CD8-positive, alpha-beta memory T cell (primary cell): Measurements from ENCODE around the gene PYGB. TPM values are rescaled to one million over a fixed set of nuclear protein-coding genes. Genes with fewer than 3 reads are reported as not detected.

Experiments
- CTCF ChIA-PET: fragments of 350-600 bp; sonication (Branson Sonifier 250); formaldehyde crosslinking; loops from one replicate; lab custom pipeline; 2021; ENCODE audit warnings: antibody characterized with exemption; lab: Charles Lee
- POLR2A ChIA-PET: fragments of 350-600 bp; sonication (Branson Sonifier 250); formaldehyde crosslinking; loops from one replicate; lab custom pipeline; 2021; ENCODE audit warnings: antibody characterized with exemption; lab: Charles Lee
- DNase-seq, 5 donors: peaks; one replicate each; pipeline versions ENCODE4 v3.0.0 to v3.0.0-alpha.2; 2020 to 2022; ENCODE audit warnings: mixed read lengths in 1 of 5
- H3K27ac ChIP-seq: one replicate; pipeline ENCODE4 v1.7.0; 2013; ENCODE audit warnings: low read depth, mild to moderate bottlenecking, low read length, moderate library complexity
- H3K27me3 ChIP-seq: 2 replicates; pipeline ENCODE4 v1.7.0; 2013; ENCODE audit warnings: low read length, mild to moderate bottlenecking; ENCODE audit not compliant: insufficient read depth, poor library complexity, severe bottlenecking
- H3K36me3 ChIP-seq: 2 replicates; pipeline ENCODE4 v1.7.0; 2013; ENCODE audit warnings: mild to moderate bottlenecking, low read length, moderate library complexity; ENCODE audit not compliant: insufficient read depth
- H3K4me1 ChIP-seq: 2 replicates; pipeline ENCODE4 v1.7.0; 2013; ENCODE audit warnings: mild to moderate bottlenecking, low read length, moderate library complexity; ENCODE audit not compliant: insufficient read depth
- H3K4me3 ChIP-seq: 2 replicates; pipeline ENCODE4 v1.7.0; 2013; ENCODE audit warnings: mild to moderate bottlenecking, low read length
- H3K9me3 ChIP-seq: 2 replicates; pipeline ENCODE4 v1.7.0; 2013; ENCODE audit warnings: mild to moderate bottlenecking, low read length
- H3K27ac Mint-ChIP-seq, 8 donors: one replicate each; pipeline ENCODE4 v1.8.0; 2020 to 2021; ENCODE audit warnings: mixed read lengths in 8 of 8, mild to moderate bottlenecking in 6 of 8, inconsistent platforms in 3 of 8, moderate library complexity in 3 of 8
- H3K27me3 Mint-ChIP-seq, 2 donors: one replicate each; pipeline ENCODE4 v1.8.0; 2020 to 2021; ENCODE audit warnings: mixed read lengths in 2 of 2, mild to moderate bottlenecking in 1 of 2, moderate library complexity in 1 of 2
- H3K36me3 Mint-ChIP-seq, 3 donors: one replicate each; pipeline ENCODE4 v1.8.0; 2020 to 2021; ENCODE audit warnings: mixed read lengths in 3 of 3, inconsistent platforms in 1 of 3, mild to moderate bottlenecking in 1 of 3
- H3K4me1 Mint-ChIP-seq, 3 donors: one replicate each; pipeline ENCODE4 v1.8.0; 2020 to 2021; ENCODE audit warnings: mixed read lengths in 3 of 3, inconsistent platforms in 1 of 3, mild to moderate bottlenecking in 1 of 3
- H3K4me3 Mint-ChIP-seq, 7 donors: one replicate each; pipeline ENCODE4 v1.8.0; 2020 to 2021; ENCODE audit warnings: mixed read lengths in 7 of 7, mild to moderate bottlenecking in 6 of 7, moderate library complexity in 4 of 7, inconsistent platforms in 2 of 7
- H3K9me3 Mint-ChIP-seq, 5 donors: one replicate each; pipeline ENCODE4 v1.8.0; 2020 to 2022; ENCODE audit warnings: mixed read lengths in 5 of 5, mild to moderate bottlenecking in 3 of 5, moderate library complexity in 2 of 5, inconsistent platforms in 1 of 5
- polyA plus RNA-seq: library from polyadenylated mRNA; unstranded; fragments of 300-500 nt; fragmentation: Illumina TruSeq; gene quantifications from one replicate; pipeline ENCODE4 v1.2.3, GENCODE V29; 2021
- total RNA-seq, 2 experiments: library from RNA; stranded (reverse); gene quantifications; one replicate each; pipeline ENCODE4 v1.2.3, GENCODE V29; 2021

Gene PYGB
- total and polyA plus RNA-seq, 3 experiments from 2014 or later, result 32.5 to 35.7 (median 35.6) TPM

- H3K36me3 ChIP-seq, result no peaks in the 10 kb centered on the region
- POLR2A ChIA-PET, result no interaction called here
These were observed 34.9 kb downstream of the PYGB start for GRCh38 chr20:25282796-25283195.

GRCh38 chr20:25283221-25283951 is 35.5 kb downstream of the PYGB start:
- no peaks in the 10 kb centered on the region for H3K4me1 Mint-ChIP-seq
- no peaks in the 10 kb centered on the region for H3K4me1 ChIP-seq
- no peaks in the 10 kb centered on the region for H3K9me3 ChIP-seq
- DNase-seq, result peak in 1 of 5 donors; percentile 36
- H3K4me3 ChIP-seq, result no peak overlapping the region
- no peak overlapping the region for H3K4me3 Mint-ChIP-seq
- POLR2A ChIA-PET, result no interaction called here
- H3K27me3 Mint-ChIP-seq, result no peaks in the 10 kb centered on the region
- peaks cover 7 to 89% (median 15%) of the 10 kb centered on the region in 3 donors for H3K36me3 Mint-ChIP-seq
- H3K27ac Mint-ChIP-seq, result no peak overlapping the region
- H3K36me3 ChIP-seq, result no peaks in the 10 kb centered on the region
- H3K27ac ChIP-seq, result no peak overlapping the region
- no peaks in the 10 kb centered on the region for H3K9me3 Mint-ChIP-seq
- CTCF ChIA-PET, result no interaction called here
- no peaks in the 10 kb centered on the region for H3K27me3 ChIP-seq

More at GRCh38 chr20:25282796-25283195, 34.9 kb downstream of the PYGB start:
- Histone ChIP-seq H3K27ac (no peak overlapping the region), H3K4me3 (no peak overlapping the region), H3K27me3 (no peaks in the 10 kb centered on the region), H3K4me1 (no peaks in the 10 kb centered on the region), H3K9me3 (no peaks in the 10 kb centered on the region)
- CTCF ChIA-PET, result no interaction called here
- no peaks in the 10 kb centered on the region for H3K9me3 Mint-ChIP-seq
- H3K27ac Mint-ChIP-seq, result peak overlapping the region in 3 of 8 donors; percentile 23 to 71 (median 27)
- H3K4me3 Mint-ChIP-seq, result no peak overlapping the region
- no peaks in the 10 kb centered on the region for H3K27me3 Mint-ChIP-seq
- H3K36me3 Mint-ChIP-seq, result peaks cover 7 to 88% (median 15%) of the 10 kb centered on the region in 3 donors
- DNase-seq, result peak in 1 of 5 donors; percentile 42
- no peaks in the 10 kb centered on the region for H3K4me1 Mint-ChIP-seq

- no peaks in the 10 kb centered on the region for H3K36me3 ChIP-seq
- no peaks in the 10 kb centered on the region for H3K27me3 ChIP-seq
- peak in 1 of 5 donors; percentile 5 for DNase-seq
- Mint-ChIP-seq H3K9me3 (no peaks in the 10 kb centered on the region), H3K36me3 (peaks cover 7 to 89% (median 13%) of the 10 kb centered on the region in 3 donors), H3K27me3 (no peaks in the 10 kb centered on the region), H3K4me1 (no peaks in the 10 kb centered on the region), H3K27ac (peak overlapping the region in 1 of 8 donors; percentile 19), H3K4me3 (no peak overlapping the region)
- ChIA-PET POLR2A (no interaction called here), CTCF (no interaction called here)
- no peak overlapping the region for H3K27ac ChIP-seq
- H3K4me3 ChIP-seq, result no peak overlapping the region
- no peaks in the 10 kb centered on the region for H3K9me3 ChIP-seq
- no peaks in the 10 kb centered on the region for H3K4me1 ChIP-seq
These were observed 36.3 kb downstream of the PYGB start for GRCh38 chr20:25284131-25284601.

GRCh38 chr20:25285091-25285647 is 37.3 kb downstream of the PYGB start:
- H3K4me1 Mint-ChIP-seq, result no peaks in the 10 kb centered on the region
- peak in 1 of 5 donors; percentile 33 for DNase-seq
- Histone ChIP-seq H3K36me3 (no peaks in the 10 kb centered on the region), H3K27ac (no peak overlapping the region), H3K9me3 (no peaks in the 10 kb centered on the region), H3K27me3 (no peaks in the 10 kb centered on the region), H3K4me1 (no peaks in the 10 kb centered on the region), H3K4me3 (no peak overlapping the region)
- H3K27ac Mint-ChIP-seq, result peak overlapping the region in 2 of 8 donors; percentile 58 to 68
- no peaks in the 10 kb centered on the region for H3K27me3 Mint-ChIP-seq
- no peak overlapping the region for H3K4me3 Mint-ChIP-seq
- ChIA-PET POLR2A (no interaction called here), CTCF (no interaction called here)
- H3K36me3 Mint-ChIP-seq, result peaks cover 7 to 89% (median 10%) of the 10 kb centered on the region in 3 donors
- H3K9me3 Mint-ChIP-seq, result no peaks in the 10 kb centered on the region

GRCh38 chr20:25285856-25286798 is 38.2 kb downstream of the PYGB start:
- Mint-ChIP-seq H3K4me1 (no peaks in the 10 kb centered on the region), H3K27me3 (no peaks in the 10 kb centered on the region), H3K36me3 (peaks cover 7 to 84% (median 10%) of the 10 kb centered on the region in 3 donors), H3K9me3 (no peaks in the 10 kb centered on the region), H3K4me3 (no peak overlapping the region), H3K27ac (peak overlapping the region in 4 of 8 donors; percentile 4 to 85 (median 46))
- H3K4me3 ChIP-seq, result no peak overlapping the region
- no peaks in the 10 kb centered on the region for H3K9me3 ChIP-seq
- H3K36me3 ChIP-seq, result no peaks in the 10 kb centered on the region
- no peaks in the 10 kb centered on the region for H3K4me1 ChIP-seq
- ChIA-PET POLR2A (no interaction called here), CTCF (no interaction called here)
- no peak overlapping the region for H3K27ac ChIP-seq
- peak in 1 of 5 donors; percentile 29 for DNase-seq
- no peaks in the 10 kb centered on the region for H3K27me3 ChIP-seq

GRCh38 chr20:25286917-25287316 is 39.0 kb downstream of the PYGB start:
- DNase-seq, result peak in 1 of 5 donors; percentile 35
- H3K4me1 ChIP-seq, result no peaks in the 10 kb centered on the region
- no peaks in the 10 kb centered on the region for H3K36me3 ChIP-seq
- no peaks in the 10 kb centered on the region for H3K9me3 Mint-ChIP-seq
- H3K27me3 Mint-ChIP-seq, result no peaks in the 10 kb centered on the region
- H3K9me3 ChIP-seq, result no peaks in the 10 kb centered on the region
- H3K4me1 Mint-ChIP-seq, result no peaks in the 10 kb centered on the region
- ChIA-PET POLR2A (no interaction called here), CTCF (no interaction called here)
- no peak overlapping the region for H3K4me3 ChIP-seq
- no peak overlapping the region for H3K4me3 Mint-ChIP-seq
- H3K27me3 ChIP-seq, result no peaks in the 10 kb centered on the region
- peak overlapping the region in 3 of 8 donors; percentile 17 to 58 (median 57) for H3K27ac Mint-ChIP-seq
- H3K36me3 Mint-ChIP-seq, result peaks cover 7 to 86% (median 10%) of the 10 kb centered on the region in 3 donors
- no peak overlapping the region for H3K27ac ChIP-seq

GRCh38 chr20:25287631-25288290 is 39.9 kb downstream of the PYGB start:
- peak in 1 of 5 donors; percentile 30 for DNase-seq
- ChIA-PET CTCF (no interaction called here), POLR2A (no interaction called here)
- no peaks in the 10 kb centered on the region for H3K27me3 ChIP-seq
- peak overlapping the region in 2 of 8 donors; percentile 36 to 47 for H3K27ac Mint-ChIP-seq
- no peaks in the 10 kb centered on the region for H3K9me3 Mint-ChIP-seq
- H3K4me3 ChIP-seq, result no peak overlapping the region
- no peaks in the 10 kb centered on the region for H3K4me1 Mint-ChIP-seq
- no peaks in the 10 kb centered on the region for H3K36me3 ChIP-seq
- H3K9me3 ChIP-seq, result no peaks in the 10 kb centered on the region
- no peaks in the 10 kb centered on the region for H3K27me3 Mint-ChIP-seq
- H3K4me3 Mint-ChIP-seq, result no peak overlapping the region
- no peak overlapping the region for H3K27ac ChIP-seq
- peaks cover 7 to 81% (median 10%) of the 10 kb centered on the region in 3 donors for H3K36me3 Mint-ChIP-seq
- no peaks in the 10 kb centered on the region for H3K4me1 ChIP-seq
